Stimulated activated memory B cell treated with anti-CD40 and anti-IgM and Interleukin-4, amounts not matched to agents 10 μg/mL and 1 μg/mL and 100 μg/mL, for 72 hours (primary cell): ENCODE measurements around the gene ALAS1.

Experiments
- ATAC-seq: fragments of 150-1000 bp; cut with Tn5 transposase; 2 replicates; pipeline ENCODE4 v1.10.0; 2021
- H3K27ac Mint-ChIP-seq: one replicate; pipeline ENCODE4 v1.8.0; 2022; ENCODE audit warnings: mild to moderate bottlenecking, mixed read lengths
- H3K27me3 Mint-ChIP-seq: one replicate; pipeline ENCODE4 v1.8.0; 2022; ENCODE audit warnings: mixed read lengths
- H3K36me3 Mint-ChIP-seq: one replicate; pipeline ENCODE4 v1.8.0; 2022; ENCODE audit warnings: mixed read lengths
- H3K4me1 Mint-ChIP-seq: one replicate; pipeline ENCODE4 v1.8.0; 2022; ENCODE audit warnings: mixed read lengths
- H3K4me3 Mint-ChIP-seq: one replicate; pipeline ENCODE4 v1.8.0; 2022; ENCODE audit warnings: mild to moderate bottlenecking, moderate library complexity, mixed read lengths
- H3K9me3 Mint-ChIP-seq: one replicate; pipeline ENCODE4 v1.8.0; 2022; ENCODE audit warnings: mixed read lengths

Gene ALAS1

DNA sequence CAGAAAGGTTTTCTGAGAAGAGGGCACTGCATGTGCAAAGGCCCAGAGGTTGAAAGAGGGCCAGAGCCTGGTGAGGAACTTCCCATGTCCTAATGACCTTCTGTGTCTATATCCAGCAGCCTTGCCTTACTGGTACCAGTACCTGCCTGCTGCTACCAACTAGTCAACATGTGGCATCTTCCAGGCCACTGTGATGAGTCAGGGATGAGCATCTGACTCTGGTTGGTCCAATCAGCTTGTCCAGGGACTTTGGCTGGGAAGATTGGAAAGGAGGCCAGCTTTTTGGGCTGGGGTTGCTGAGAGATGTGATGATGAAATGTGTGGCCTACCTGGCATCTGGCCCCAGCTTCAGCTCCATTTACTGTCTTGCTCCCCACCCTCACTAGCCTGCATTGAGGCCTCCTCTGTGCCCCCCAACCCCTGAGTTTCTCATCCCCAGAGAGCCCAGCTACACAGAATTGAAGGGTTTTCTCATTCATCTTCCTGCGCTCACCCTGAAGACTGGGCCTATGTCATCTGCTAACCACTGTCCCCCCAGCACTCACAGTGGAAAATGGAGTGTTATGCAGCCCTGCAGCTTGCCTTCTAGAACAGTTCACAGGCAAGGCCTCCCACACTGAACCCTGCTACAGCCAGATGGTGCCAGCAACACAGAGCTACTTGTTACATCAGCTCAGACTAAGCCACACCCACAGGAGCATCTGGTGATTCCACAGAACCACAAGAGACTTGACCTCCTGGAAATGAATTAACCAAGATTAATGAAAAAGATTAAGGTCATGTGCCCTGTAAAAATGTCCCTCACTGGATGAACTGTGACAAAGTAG is 42.3 kb downstream of the ALAS1 start:
- Mint-ChIP-seq H3K27me3 (no peaks in the 10 kb centered on the region), H3K36me3 (peaks cover 10% of the 10 kb centered on the region), H3K9me3 (no peaks in the 10 kb centered on the region), H3K27ac (peak overlapping the region; percentile 93), H3K4me1 (peaks cover 87% of the 10 kb centered on the region), H3K4me3 (peak overlapping the region; percentile 94)
- no peak for ATAC-seq

DNA sequence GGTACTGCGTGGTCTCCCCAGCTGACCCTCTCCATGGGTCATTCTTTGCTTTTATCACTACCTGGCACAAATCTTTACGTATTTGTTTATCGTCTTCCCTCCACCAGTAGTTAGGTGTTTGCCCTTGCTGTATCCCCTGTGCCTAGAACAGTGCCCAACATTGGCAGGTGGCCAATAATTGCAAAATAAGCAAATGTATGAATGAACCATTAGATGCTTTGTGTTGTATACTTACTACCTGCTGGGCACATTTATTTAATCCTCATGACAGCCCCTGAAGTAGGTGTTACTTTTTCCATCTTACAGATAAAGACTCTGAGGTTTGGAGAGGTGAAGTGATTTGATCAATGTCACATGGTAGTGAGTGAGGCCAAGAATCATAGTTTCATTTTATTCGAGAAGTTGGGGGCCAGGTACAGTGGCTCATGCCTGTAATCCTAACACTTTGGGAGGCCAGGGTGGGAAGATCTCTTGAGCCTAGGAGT is 43.0 kb downstream of the ALAS1 start:
- Mint-ChIP-seq H3K9me3 (no peaks in the 10 kb centered on the region), H3K4me3 (peak overlapping the region; percentile 94), H3K4me1 (peaks cover 81% of the 10 kb centered on the region), H3K27me3 (no peaks in the 10 kb centered on the region), H3K27ac (peak overlapping the region; percentile 93), H3K36me3 (peaks cover 9% of the 10 kb centered on the region)
- no peak for ATAC-seq

DNA sequence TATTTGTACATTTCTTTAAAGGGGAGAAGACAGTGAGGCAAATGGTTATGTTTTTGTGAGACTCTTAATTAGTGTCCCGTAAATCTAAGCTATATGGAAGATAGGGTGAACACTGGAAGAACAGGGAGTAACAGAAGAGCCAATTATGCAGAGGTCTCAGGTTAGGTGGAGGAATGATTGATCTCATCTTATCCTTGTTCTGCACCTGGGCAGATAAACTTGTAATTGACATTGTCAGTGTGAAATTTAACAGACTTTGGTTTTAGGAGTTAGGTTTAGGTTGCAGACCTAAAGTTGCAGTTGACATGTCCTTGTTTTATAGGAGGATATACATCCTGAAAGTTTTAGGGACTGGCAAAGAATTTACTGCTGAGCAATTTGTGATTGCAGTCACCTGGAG is 44.1 kb downstream of the ALAS1 start:
- ATAC-seq: no peak
- Mint-ChIP-seq H3K4me3 (no peak overlapping the region), H3K27me3 (no peaks in the 10 kb centered on the region), H3K27ac (peak overlapping the region; percentile 21), H3K9me3 (no peaks in the 10 kb centered on the region), H3K4me1 (peaks cover 81% of the 10 kb centered on the region), H3K36me3 (peaks cover 8% of the 10 kb centered on the region)

DNA sequence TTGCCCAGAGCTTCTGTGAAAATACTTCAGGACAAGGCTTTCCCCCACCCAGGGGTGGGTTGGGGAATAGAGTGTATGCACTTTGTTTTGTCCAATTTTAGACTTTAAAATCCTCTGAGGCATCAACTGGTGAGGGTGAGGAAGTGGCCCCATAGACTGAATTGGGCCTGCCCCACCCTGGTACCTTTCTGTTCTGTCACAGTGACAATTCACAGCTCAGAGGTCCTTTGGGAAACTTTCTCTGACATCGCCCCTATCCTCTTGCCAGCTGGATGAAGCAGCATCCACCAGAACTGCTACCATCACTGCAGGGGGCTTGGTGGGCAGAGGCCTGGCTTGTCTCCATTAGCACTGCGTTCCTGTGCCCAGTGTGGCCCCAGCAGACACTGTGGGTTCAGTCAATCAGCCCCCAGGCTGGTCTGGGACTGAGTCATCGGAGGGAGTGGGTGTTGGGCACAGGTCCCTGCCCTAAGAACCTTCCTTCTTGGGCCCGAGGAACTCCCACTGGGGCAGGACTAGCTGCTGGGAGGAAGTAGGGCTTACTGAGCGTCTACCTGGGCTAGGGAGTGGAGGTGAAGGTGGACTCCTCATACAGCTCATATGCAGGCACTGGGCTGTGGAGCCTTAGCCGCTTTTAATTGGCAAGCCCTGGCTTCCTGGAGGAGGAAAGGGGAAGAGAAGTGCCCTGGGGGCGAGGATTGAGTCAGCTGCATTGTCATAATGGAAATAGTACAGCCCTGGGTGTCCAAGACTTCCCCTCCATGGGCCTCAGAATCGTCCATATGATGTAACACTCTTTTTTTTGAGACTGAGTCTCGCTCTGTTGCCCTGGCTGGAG is 46.0 kb downstream of the ALAS1 start:
- Mint-ChIP-seq H3K36me3 (peaks cover 27% of the 10 kb centered on the region), H3K27ac (peak overlapping the region; percentile 93), H3K4me3 (peak overlapping the region; percentile 84)

DNA sequence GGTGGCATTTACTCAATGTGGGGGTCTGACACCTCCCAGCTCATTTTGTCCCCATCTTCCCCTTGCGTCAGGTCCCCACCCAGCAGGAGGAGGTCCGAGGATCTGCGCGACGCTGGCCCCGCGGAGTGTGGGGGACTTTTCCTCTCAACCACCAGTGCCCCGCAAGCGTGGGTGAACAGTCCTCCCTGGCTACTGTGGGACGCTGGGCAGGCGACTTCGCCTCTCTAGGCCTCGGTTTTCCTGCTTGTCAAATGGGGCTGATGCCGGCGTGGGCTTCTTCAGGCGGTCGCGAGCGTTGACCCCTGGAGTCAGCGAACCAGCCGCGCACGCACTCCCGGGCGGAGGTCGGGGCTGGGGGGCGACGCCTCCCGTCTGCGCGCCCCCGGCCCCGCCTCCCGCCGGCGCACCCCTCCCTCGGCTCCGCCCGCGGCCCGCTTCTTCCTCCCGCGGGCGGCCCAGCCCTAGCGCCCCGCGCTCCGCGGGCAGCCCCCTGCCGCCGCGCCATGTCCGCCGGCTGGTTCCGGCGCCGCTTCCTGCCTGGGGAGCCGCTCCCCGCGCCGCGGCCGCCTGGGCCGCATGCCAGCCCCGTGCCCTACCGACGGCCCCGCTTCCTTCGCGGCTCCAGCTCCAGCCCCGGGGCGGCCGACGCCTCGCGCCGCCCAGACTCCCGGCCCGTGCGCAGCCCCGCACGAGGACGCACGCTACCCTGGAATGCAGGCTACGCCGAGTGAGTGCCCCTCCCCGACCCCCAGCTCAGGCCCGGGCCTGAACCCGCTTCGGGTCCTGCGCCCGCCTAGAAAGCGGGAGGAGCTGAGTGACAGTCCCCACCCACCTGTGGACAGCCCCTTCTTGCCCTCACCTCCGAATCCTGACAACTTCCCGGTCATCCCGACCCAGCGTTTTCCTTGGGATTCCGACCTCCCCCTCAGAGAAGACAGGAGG is 47.6 kb downstream of the ALAS1 start, which contains the start of gene PPM1M:
PPM1M (plus strand) TSS at position 438 of the 942 bp plus-strand sequence; CDS start at position 504, 66 bp downstream.
- peak; percentile 49 for ATAC-seq
- peak within 1 kb of the TSS; percentile 93 for H3K27ac Mint-ChIP-seq
- no peaks in the 10 kb centered on the region for H3K9me3 Mint-ChIP-seq
- no peaks in the 10 kb centered on the region for H3K27me3 Mint-ChIP-seq
- H3K4me3 Mint-ChIP-seq: peak within 1 kb of the TSS; percentile 88
- peaks cover 32% of the 10 kb centered on the region for H3K36me3 Mint-ChIP-seq
- H3K4me1 Mint-ChIP-seq: peaks cover 84% of the 10 kb centered on the region

More for the DNA sequence above, 46.0 kb downstream of the ALAS1 start:
- peaks cover 84% of the 10 kb centered on the region for H3K4me1 Mint-ChIP-seq
- ATAC-seq: peak; percentile 80
- no peaks in the 10 kb centered on the region for H3K9me3 Mint-ChIP-seq
- no peaks in the 10 kb centered on the region for H3K27me3 Mint-ChIP-seq

DNA sequence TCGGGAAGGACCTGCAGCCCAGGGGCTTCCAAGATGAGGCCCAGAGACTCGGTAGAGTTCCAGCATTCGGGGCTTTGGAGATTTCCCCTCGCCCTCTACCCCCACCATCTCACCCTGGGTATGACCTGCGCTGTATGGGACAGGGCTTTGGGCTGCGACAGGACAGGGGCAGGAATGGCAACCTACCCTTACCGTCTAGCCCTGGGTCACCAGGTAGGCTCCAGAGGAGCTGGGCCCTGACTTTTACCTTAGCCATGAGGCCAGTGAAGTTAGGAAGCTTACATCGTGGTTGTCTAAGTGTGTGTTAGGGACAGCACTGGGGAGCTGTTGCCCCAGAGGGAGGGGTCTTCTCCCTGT is 48.3 kb downstream of the ALAS1 start:
- ATAC-seq: peak; percentile 0
- Mint-ChIP-seq H3K9me3 (no peaks in the 10 kb centered on the region), H3K27ac (peak overlapping the region; percentile 93), H3K36me3 (peaks cover 32% of the 10 kb centered on the region), H3K27me3 (no peaks in the 10 kb centered on the region), H3K4me3 (peak overlapping the region; percentile 88), H3K4me1 (peaks cover 81% of the 10 kb centered on the region)

DNA sequence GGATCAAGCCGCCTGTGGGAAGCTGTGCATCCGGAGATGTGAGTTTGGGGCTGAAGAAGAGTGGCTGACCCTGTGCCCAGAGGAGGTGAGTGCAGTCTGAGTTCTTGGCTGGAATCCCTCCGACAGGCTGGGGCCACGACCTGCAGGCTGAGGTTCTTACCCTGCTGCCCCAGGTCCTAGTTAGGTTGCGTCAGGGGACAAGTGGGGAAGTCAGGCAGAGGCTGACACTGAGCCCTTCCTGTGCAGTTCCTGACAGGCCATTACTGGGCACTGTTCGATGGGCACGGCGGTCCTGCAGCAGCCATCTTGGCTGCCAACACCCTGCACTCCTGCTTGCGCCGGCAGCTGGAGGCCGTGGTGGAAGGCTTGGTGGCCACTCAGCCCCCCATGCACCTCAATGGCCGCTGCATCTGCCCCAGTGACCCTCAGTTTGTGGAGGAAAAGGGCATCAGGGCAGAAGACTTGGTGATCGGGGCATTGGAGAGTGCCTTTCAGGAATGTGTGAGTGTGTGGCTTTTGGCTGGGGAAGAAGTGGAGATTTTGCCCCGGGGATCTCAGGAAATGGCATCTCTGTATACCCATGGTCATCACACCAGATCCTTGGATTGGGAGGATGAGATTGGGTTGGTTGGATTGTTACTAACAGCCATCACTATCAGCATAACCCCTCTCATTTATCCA is 48.9 kb downstream of the ALAS1 start:
- Mint-ChIP-seq H3K27ac (peak overlapping the region; percentile 93), H3K27me3 (no peaks in the 10 kb centered on the region), H3K4me1 (peaks cover 76% of the 10 kb centered on the region), H3K4me3 (peak overlapping the region; percentile 88), H3K36me3 (peaks cover 32% of the 10 kb centered on the region), H3K9me3 (no peaks in the 10 kb centered on the region)
- ATAC-seq: no peak

DNA sequence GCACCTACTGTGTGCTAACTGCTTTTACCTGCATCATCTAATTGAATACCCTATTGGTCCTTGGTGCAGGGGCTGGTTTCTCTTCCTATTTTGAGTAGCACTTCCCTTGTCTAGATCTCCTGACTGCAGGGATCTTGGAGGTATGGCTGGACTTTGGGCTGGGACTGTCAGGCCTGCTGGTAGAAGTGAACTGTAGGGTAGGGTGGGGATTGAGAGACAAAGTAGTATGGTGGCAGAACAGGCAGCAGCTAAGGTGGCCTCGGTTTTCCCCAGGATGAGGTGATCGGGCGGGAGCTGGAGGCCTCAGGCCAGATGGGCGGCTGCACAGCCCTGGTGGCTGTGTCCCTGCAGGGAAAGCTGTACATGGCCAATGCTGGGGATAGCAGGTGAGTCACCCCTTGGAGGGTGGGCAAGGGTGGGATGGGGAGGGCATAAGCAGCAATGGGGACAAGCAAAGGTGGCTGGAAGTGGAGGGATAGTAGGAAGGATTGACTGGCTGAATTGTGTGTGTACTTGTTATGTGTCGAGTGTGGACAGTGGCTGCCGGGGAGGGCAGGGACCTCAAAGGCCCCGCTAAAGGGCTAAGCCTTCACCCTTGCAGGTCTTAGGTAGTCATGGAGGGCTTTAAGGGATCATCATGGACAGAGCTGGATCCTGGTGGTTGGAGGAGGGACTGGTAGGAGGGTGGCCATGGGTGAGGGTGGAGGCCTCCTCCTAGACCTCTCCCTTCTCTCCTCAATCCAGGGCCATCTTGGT is 49.6 kb downstream of the ALAS1 start:
- no peak for ATAC-seq
- no peaks in the 10 kb centered on the region for H3K9me3 Mint-ChIP-seq
- H3K27me3 Mint-ChIP-seq: no peaks in the 10 kb centered on the region
- peak overlapping the region; percentile 93 for H3K27ac Mint-ChIP-seq
- H3K4me3 Mint-ChIP-seq: peak overlapping the region; percentile 44
- H3K36me3 Mint-ChIP-seq: peaks cover 39% of the 10 kb centered on the region
- H3K4me1 Mint-ChIP-seq: peaks cover 80% of the 10 kb centered on the region

DNA sequence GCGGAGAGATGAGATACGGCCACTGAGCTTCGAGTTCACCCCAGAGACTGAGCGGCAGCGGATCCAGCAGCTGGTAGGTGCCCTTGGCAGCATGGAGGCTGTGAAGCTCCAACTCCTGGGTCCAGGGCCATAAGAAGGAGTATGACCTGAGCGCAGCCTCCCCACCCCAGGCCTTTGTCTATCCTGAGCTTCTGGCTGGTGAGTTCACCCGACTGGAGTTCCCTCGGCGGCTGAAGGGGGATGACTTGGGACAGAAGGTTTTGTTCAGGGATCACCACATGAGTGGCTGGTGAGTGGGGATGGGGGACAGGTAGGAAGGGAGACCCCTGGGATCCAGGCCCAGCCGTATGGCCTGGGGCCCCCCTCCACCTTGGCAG is 50.2 kb downstream of the ALAS1 start:
- H3K4me3 Mint-ChIP-seq: no peak overlapping the region
- peaks cover 43% of the 10 kb centered on the region for H3K36me3 Mint-ChIP-seq
- peak overlapping the region; percentile 93 for H3K27ac Mint-ChIP-seq
- H3K27me3 Mint-ChIP-seq: no peaks in the 10 kb centered on the region
- H3K9me3 Mint-ChIP-seq: no peaks in the 10 kb centered on the region
- ATAC-seq: no peak
- peaks cover 83% of the 10 kb centered on the region for H3K4me1 Mint-ChIP-seq

DNA sequence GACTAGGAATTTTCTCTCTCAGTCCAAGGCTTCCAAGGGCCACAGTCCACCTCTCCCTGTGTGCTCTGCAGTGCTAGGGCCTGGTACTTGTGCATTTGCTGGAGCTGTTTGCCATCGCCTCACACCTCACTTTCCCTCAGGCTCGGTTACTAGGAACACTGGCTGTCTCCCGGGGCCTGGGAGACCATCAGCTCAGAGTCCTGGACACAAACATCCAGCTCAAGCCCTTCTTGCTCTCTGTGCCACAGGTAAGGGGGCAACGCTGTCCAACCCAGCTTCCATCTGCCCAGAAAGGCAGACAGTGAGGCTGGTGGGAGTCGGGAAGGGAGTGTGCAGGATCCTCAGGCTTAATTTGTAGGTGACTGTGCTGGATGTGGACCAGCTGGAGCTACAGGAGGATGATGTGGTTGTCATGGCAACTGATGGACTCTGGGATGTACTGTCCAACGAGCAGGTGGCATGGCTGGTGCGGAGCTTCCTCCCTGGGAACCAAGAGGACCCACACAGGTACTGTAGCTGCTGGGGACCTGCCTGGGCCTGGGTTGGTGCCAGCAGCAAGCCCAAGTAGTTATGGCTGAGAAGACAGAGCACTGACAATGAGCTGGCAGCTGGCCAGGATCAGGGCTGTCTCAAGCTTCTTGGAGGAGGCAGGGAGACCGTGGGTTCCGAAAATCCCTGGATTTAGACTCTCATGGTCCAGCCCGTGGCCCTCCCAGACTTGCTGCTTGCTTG is 51.0 kb downstream of the ALAS1 start:
- Mint-ChIP-seq H3K9me3 (no peaks in the 10 kb centered on the region), H3K4me1 (peaks cover 83% of the 10 kb centered on the region), H3K27me3 (no peaks in the 10 kb centered on the region), H3K36me3 (peaks cover 45% of the 10 kb centered on the region), H3K4me3 (no peak overlapping the region), H3K27ac (peak overlapping the region; percentile 93)
- no peak for ATAC-seq

DNA sequence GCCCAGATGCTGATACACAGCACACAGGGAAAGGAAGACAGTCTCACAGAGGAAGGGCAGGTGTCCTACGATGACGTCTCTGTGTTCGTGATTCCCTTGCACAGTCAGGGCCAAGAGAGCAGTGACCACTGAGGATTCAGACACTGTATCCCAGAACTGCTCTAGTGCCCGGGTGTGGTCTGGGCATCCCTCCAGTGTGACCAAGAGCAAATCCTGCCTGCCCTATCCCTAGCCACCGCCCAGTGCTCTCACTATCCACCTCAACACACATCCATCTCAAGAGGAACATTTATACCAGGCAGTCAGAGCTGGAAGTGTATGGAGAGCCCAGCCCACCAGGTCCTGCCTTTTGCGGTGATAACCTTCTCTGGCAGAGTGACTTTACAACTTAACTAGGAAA is 51.7 kb downstream of the ALAS1 start:
- Mint-ChIP-seq H3K9me3 (no peaks in the 10 kb centered on the region), H3K4me3 (no peak overlapping the region), H3K27me3 (no peaks in the 10 kb centered on the region), H3K36me3 (peaks cover 45% of the 10 kb centered on the region), H3K27ac (peak overlapping the region; percentile 93), H3K4me1 (peaks cover 80% of the 10 kb centered on the region)
- ATAC-seq: no peak

DNA sequence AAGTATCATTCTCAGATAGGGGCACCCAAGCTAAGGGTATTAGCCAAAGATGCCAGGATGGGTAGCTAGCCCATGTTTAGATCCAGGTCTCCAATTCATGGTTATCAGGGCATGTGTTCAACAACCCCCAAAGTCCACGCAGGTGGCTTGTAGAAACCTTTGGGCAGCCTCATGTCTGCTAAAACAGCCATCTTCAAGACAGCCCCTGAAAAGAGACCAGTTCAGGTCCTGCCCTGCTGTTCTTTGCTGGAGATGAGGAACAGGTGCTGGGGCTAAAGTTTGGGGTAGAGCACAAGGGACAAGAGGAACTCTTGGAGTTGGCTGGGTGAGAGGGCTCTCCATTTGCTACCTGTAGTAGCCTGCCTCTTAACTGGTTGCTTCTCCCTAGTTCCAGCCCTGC is 52.2 kb downstream of the ALAS1 start:
- Mint-ChIP-seq H3K27ac (peak overlapping the region; percentile 93), H3K36me3 (peaks cover 47% of the 10 kb centered on the region)

More for the DNA sequence above, 52.2 kb downstream of the ALAS1 start:
- H3K27me3 Mint-ChIP-seq: no peaks in the 10 kb centered on the region
- no peaks in the 10 kb centered on the region for H3K9me3 Mint-ChIP-seq
- peaks cover 76% of the 10 kb centered on the region for H3K4me1 Mint-ChIP-seq
- no peak for ATAC-seq
- H3K4me3 Mint-ChIP-seq: no peak overlapping the region
